Keratinocyte (primary cell): ENCODE results near the gene GTSF1L.

Experiments
- EZH2 ChIP-seq: IDR thresholded peaks from one replicate; pipeline ENCODE4 v1.6.1; 2012; ENCODE audit warnings: inconsistent platforms, mild to moderate bottlenecking, low read length, moderate library complexity
- TF ChIP-seq, protein P1 (sequence below), 3 experiments: IDR thresholded peaks in 1 of 3; conservative IDR thresholded peaks in 1 of 3; optimal IDR thresholded peaks in 1 of 3; 2 replicates in 2 of 3; 3 replicates in 1 of 3; pipeline versions ENCODE3 to v1.5.1; 2011; ENCODE audit warnings: low read length in 3 of 3, mild to moderate bottlenecking in 3 of 3, moderate library complexity in 2 of 3, control low read depth in 1 of 3, inconsistent platforms in 1 of 3; ENCODE audit not compliant: insufficient read depth in 2 of 3; ENCODE audit errors: extremely low read depth in 1 of 3

DNA sequence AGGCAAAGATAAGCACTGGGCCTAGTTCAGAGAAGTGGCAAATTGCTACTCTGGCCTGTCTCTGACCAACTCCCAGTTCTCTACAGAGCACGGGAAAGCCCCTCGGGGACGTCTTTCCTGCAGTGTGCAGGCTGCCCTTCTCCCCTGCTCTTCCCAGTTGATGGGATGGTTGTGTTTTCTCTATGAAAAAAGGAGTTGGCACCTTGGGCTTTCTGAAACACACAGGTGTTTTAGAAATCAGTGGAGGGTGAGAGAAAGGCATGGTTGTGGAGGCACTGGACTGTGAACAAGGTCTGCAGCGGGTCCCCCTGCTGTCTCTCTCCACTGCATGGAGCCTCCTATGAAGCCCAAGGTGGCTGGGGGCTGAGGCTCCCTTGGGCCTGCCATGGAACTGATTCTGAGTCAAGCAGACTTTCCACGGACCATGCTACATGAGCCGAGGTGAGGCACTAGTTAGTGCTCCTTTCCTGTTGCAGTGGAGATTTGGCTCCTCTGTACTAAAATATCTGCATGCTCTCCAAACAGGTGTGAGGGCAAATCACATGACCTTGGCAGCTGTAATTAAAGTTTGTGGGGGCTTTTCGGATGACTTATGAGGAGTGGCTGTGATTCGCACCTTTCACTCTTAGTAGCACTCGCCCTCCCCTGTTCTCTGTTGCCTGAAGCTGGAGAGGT lies 16.3 kb downstream of the GTSF1L start:
- TF ChIP-seq, protein P1, sequence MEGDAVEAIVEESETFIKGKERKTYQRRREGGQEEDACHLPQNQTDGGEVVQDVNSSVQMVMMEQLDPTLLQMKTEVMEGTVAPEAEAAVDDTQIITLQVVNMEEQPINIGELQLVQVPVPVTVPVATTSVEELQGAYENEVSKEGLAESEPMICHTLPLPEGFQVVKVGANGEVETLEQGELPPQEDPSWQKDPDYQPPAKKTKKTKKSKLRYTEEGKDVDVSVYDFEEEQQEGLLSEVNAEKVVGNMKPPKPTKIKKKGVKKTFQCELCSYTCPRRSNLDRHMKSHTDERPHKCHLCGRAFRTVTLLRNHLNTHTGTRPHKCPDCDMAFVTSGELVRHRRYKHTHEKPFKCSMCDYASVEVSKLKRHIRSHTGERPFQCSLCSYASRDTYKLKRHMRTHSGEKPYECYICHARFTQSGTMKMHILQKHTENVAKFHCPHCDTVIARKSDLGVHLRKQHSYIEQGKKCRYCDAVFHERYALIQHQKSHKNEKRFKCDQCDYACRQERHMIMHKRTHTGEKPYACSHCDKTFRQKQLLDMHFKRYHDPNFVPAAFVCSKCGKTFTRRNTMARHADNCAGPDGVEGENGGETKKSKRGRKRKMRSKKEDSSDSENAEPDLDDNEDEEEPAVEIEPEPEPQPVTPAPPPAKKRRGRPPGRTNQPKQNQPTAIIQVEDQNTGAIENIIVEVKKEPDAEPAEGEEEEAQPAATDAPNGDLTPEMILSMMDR (optimal IDR thresholded peaks at IDR 0.05 in 1 of 3, IDR thresholded peaks at IDR 0.05 in 1 of 3, conservative IDR thresholded peaks at IDR 0.05 in 1 of 3; ENCODE audit: extremely low read depth in 1 of 3, insufficient read depth in 2 of 3, low read length in 3 of 3) = no peak
- TF ChIP-seq EZH2 = no peak
